MM.1S (cell line): ENCODE data around the gene CMIP.
"Not testable (repeated sequence)": the region's sequence is repeated elsewhere in the genome, so short reads cannot be mapped to it uniquely, and the experiment has no call there.

ENCODE experiments used
- DNase-seq: peaks from one replicate; pipeline ENCODE4 v3.0.0-alpha.2; 2015
- H2AFZ ChIP-seq: fragments of 300-600 bp; sonication (generic); 2 replicates; pipeline ENCODE4 v1.6.0; 2016; ENCODE audit warnings: antibody characterized with exemption, low read length
- H3F3A ChIP-seq: fragments of 300-600 bp; sonication (generic); 2 replicates; pipeline ENCODE4 v1.6.1; 2016; ENCODE audit warnings: mild to moderate bottlenecking, antibody characterized with exemption, low read length, moderate library complexity, mixed read lengths; ENCODE audit not compliant: insufficient read depth
- H3K27ac ChIP-seq: fragments of 300-600 bp; sonication (generic); 2 replicates; pipeline ENCODE4 v1.5.1; 2016; ENCODE audit warnings: mild to moderate bottlenecking, low read length
- H3K27me3 ChIP-seq: fragments of 300-600 bp; sonication (generic); replicated peaks from 2 replicates; pipeline ENCODE4 v1.6.0; 2016; ENCODE audit warnings: low read length; ENCODE audit not compliant: insufficient read depth
- H3K36me3 ChIP-seq: fragments of 300-600 bp; sonication (generic); replicated peaks from 2 replicates; pipeline ENCODE4 v1.6.1; 2016; ENCODE audit warnings: mild to moderate bottlenecking, low read length, mixed read lengths; ENCODE audit not compliant: insufficient read depth
- H3K4me1 ChIP-seq: fragments of 300-600 bp; sonication (generic); 2 replicates; pipeline ENCODE4 v1.6.1; 2016; ENCODE audit warnings: low read length, mixed read lengths
- H3K4me2 ChIP-seq: fragments of 300-600 bp; sonication (generic); 2 replicates; pipeline ENCODE4 v1.6.0; 2016; ENCODE audit warnings: low read depth, low read length
- H3K4me3 ChIP-seq: fragments of 300-600 bp; sonication (generic); 2 replicates; pipeline ENCODE4 v1.5.1; 2016; ENCODE audit warnings: low read length, mixed read lengths
- H3K79me2 ChIP-seq: fragments of 300-600 bp; sonication (generic); 2 replicates; pipeline ENCODE4 v1.6.1; 2016; ENCODE audit warnings: mixed run types, low read length, mixed read lengths
- H3K9ac ChIP-seq: fragments of 300-600 bp; sonication (generic); 2 replicates; pipeline ENCODE4 v1.6.1; 2016; ENCODE audit warnings: low read length, mixed read lengths
- H3K9me2 ChIP-seq: fragments of 300-600 bp; sonication (generic); replicated peaks from 2 replicates; pipeline ENCODE4 v1.6.1; 2016; ENCODE audit warnings: mild to moderate bottlenecking, low read length, mixed read lengths; ENCODE audit not compliant: insufficient read depth
- H3K9me3 ChIP-seq: fragments of 300-600 bp; sonication (generic); replicated peaks from 2 replicates; pipeline ENCODE4 v1.6.1; 2016; ENCODE audit warnings: mild to moderate bottlenecking, low read length, mixed read lengths; ENCODE audit not compliant: insufficient read depth
- H4K20me1 ChIP-seq: fragments of 300-600 bp; sonication (generic); 2 replicates; pipeline ENCODE4 v1.6.1; 2016; ENCODE audit warnings: mild to moderate bottlenecking, low read length, moderate library complexity, mixed read lengths; ENCODE audit not compliant: insufficient read depth
- EZH2 ChIP-seq: fragments of 300-600 bp; sonication (generic); optimal IDR thresholded peaks from 2 replicates; pipeline ENCODE3; 2017; ENCODE audit warnings: low read depth, mild to moderate bottlenecking, antibody characterized with exemption, low read length, mixed read lengths
- EZH2phosphoT487 ChIP-seq: fragments of 300-600 bp; sonication (generic); IDR thresholded peaks from 2 replicates; pipeline ENCODE4 v1.6.1; 2018; ENCODE audit warnings: antibody characterized with exemption, low read length
- TF ChIP-seq, protein P1 (sequence below): fragments of 300-600 bp; sonication (generic); IDR thresholded peaks from 2 replicates; pipeline ENCODE4 v1.5.1; 2016; ENCODE audit warnings: antibody characterized with exemption, low read length, mixed read lengths

The CMIP gene

DNA sequence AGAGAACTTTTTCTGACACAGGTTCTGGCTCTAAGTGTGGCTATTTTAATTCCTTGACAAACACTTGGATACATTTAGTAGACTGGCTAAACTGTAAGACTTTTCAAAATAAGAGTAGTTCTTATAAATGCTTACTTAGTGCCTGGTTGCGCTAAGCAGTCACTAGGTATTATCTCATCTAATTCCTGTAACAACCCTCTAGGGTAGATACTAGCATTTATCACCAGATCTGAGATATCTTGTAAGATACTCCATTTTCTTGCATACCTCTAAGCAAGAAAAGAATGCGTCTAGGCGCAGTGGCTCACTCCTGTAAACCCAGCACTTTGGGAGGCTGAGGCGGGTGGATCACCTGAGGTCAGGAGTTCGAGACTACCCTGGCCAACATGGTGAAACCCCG lies 131.2 kb downstream of the CMIP start:
- Histone ChIP-seq H3K4me1 (no peaks in the 10 kb centered on the region), H3K4me2 (no peak overlapping the region), H3K27ac (no peak overlapping the region), H3K9me2 (no peaks in the 10 kb centered on the region), H3K9me3 (no peaks in the 10 kb centered on the region), H3K36me3 (no peaks in the 10 kb centered on the region), H2AFZ (no peak overlapping the region), H3K27me3 (no peaks in the 10 kb centered on the region), H3K9ac (no peak overlapping the region), H4K20me1 (no peaks in the 10 kb centered on the region), H3K4me3 (no peak overlapping the region), H3K79me2 (no peaks in the 10 kb centered on the region), H3F3A (no peaks in the 10 kb centered on the region)
- TF ChIP-seq EZH2, result no peak
- no peak for TF ChIP-seq EZH2phosphoT487
- TF ChIP-seq, protein P1, sequence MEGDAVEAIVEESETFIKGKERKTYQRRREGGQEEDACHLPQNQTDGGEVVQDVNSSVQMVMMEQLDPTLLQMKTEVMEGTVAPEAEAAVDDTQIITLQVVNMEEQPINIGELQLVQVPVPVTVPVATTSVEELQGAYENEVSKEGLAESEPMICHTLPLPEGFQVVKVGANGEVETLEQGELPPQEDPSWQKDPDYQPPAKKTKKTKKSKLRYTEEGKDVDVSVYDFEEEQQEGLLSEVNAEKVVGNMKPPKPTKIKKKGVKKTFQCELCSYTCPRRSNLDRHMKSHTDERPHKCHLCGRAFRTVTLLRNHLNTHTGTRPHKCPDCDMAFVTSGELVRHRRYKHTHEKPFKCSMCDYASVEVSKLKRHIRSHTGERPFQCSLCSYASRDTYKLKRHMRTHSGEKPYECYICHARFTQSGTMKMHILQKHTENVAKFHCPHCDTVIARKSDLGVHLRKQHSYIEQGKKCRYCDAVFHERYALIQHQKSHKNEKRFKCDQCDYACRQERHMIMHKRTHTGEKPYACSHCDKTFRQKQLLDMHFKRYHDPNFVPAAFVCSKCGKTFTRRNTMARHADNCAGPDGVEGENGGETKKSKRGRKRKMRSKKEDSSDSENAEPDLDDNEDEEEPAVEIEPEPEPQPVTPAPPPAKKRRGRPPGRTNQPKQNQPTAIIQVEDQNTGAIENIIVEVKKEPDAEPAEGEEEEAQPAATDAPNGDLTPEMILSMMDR, result no peak
- DNase-seq, result no peak

DNA sequence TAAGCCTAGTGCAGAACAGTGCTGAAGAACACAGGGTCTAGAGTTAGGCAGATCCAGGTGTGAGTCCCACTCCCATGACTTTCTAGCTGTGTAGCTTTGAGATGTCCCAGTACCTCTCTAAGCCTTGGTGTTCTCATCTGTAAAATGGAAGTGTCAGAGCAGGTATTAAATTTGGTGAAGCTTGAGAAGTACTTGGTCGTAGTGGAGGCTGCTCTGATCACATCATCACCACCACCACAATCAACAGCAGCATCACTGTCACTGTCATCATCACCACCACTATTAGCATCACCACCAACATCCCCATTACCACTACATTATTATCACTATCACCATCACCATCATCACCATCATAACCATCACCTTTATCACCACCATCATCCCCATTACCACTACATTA lies 132.1 kb downstream of the CMIP start:
- Histone ChIP-seq H3K4me1 (no peaks in the 10 kb centered on the region), H3K36me3 (no peaks in the 10 kb centered on the region), H3K9ac (no peak overlapping the region), H3K9me2 (no peaks in the 10 kb centered on the region), H3K4me3 (no peak overlapping the region), H3K79me2 (no peaks in the 10 kb centered on the region), H2AFZ (no peak overlapping the region), H4K20me1 (no peaks in the 10 kb centered on the region), H3K4me2 (no peak overlapping the region), H3K9me3 (no peaks in the 10 kb centered on the region), H3F3A (no peaks in the 10 kb centered on the region), H3K27ac (no peak overlapping the region), H3K27me3 (no peaks in the 10 kb centered on the region)
- DNase-seq, result no peak
- TF ChIP-seq, protein P1, result no peak
- no peak for TF ChIP-seq EZH2phosphoT487
- TF ChIP-seq EZH2, result no peak

DNA sequence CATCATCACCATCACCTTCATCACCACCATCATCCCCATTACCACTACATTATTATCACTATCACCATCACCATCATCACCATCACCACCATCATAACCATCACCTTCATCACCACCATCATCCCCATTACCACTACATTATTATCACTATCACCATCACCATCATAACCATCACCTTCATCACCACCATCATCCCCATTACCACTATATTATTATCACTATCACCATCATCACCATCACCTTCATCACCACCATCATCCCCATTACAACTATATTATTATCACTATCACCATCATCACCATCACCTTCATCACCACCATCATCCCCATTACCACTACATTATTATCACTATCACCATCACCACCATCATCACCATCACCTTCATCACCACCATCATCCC lies 132.7 kb downstream of the CMIP start:
- not testable (repeated sequence) for DNase-seq, H3K9me3 ChIP-seq, H3K4me3 ChIP-seq, H3K27me3 ChIP-seq, H4K20me1 ChIP-seq, H3K36me3 ChIP-seq, H3K4me1 ChIP-seq, H3K4me2 ChIP-seq, H3K27ac ChIP-seq, H3K79me2 ChIP-seq, H3K9ac ChIP-seq, H3K9me2 ChIP-seq, H2AFZ ChIP-seq, H3F3A ChIP-seq

DNA sequence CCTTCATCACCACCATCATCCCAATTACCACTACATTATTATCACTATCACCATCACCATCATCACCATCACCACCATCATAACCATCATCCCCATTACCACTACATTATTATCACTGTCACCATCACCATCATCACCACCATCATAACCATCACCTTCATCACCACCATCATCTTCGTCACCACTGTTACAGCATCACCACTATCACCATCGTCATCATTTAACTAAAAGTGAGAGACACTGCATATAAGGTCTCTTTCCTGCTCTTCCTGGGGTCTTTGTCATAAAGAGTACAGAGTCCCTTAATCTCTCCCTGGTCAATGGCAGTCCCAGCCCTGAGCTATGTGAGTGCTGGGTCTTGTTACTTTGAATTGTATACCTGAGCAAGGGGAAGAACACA lies 133.5 kb downstream of the CMIP start:
- Histone ChIP-seq H3K4me3 (no peak overlapping the region), H3K9me3 (no peaks in the 10 kb centered on the region), H3K79me2 (no peaks in the 10 kb centered on the region), H3K27ac (no peak overlapping the region), H3K9ac (no peak overlapping the region), H3K27me3 (no peaks in the 10 kb centered on the region), H4K20me1 (no peaks in the 10 kb centered on the region), H3K36me3 (no peaks in the 10 kb centered on the region), H3F3A (no peaks in the 10 kb centered on the region), H2AFZ (no peak overlapping the region), H3K4me1 (no peaks in the 10 kb centered on the region), H3K9me2 (no peaks in the 10 kb centered on the region), H3K4me2 (no peak overlapping the region)
- TF ChIP-seq EZH2phosphoT487, result no peak
- TF ChIP-seq, protein P1, result no peak
- TF ChIP-seq EZH2, result no peak
- no peak for DNase-seq
